Endothelial cell (in vitro differentiated cells): Measurements from ENCODE around the gene PSMC6. TPM values are rescaled to one million over a fixed set of nuclear protein-coding genes. Genes with fewer than 3 reads are reported as not detected.

Experiments used
- DNase-seq: peaks from one replicate; pipeline ENCODE4 v3.0.0; 2021; ENCODE audit warnings: low spot score
- H3K27ac Mint-ChIP-seq: one replicate; pipeline ENCODE4 v1.8.0; 2021; ENCODE audit warnings: mixed read lengths, inconsistent platforms; ENCODE audit not compliant: unreplicated experiment
- H3K27me3 Mint-ChIP-seq: one replicate; pipeline ENCODE4 v1.8.0; 2021; ENCODE audit warnings: mild to moderate bottlenecking, moderate library complexity, mixed read lengths, inconsistent platforms; ENCODE audit not compliant: unreplicated experiment
- H3K36me3 Mint-ChIP-seq: one replicate; pipeline ENCODE4 v1.8.0; 2021; ENCODE audit warnings: mild to moderate bottlenecking, low read depth, mixed read lengths, inconsistent platforms; ENCODE audit not compliant: unreplicated experiment
- H3K4me1 Mint-ChIP-seq: one replicate; pipeline ENCODE4 v1.8.0; 2021; ENCODE audit warnings: mild to moderate bottlenecking, mixed read lengths, inconsistent platforms; ENCODE audit not compliant: unreplicated experiment
- H3K4me3 Mint-ChIP-seq: one replicate; pipeline ENCODE4 v1.8.0; 2021; ENCODE audit warnings: mild to moderate bottlenecking, mixed read lengths, inconsistent platforms; ENCODE audit not compliant: unreplicated experiment
- H3K9me3 Mint-ChIP-seq: one replicate; pipeline ENCODE4 v1.8.0; 2021; ENCODE audit warnings: mixed read lengths, inconsistent platforms; ENCODE audit not compliant: unreplicated experiment
- CTCF ChIP-seq: fragments of 200-600 bp; sonication (generic); IDR thresholded peaks from one replicate; pipeline ENCODE4 v1.5.0; 2021; ENCODE audit warnings: antibody characterized with exemption; ENCODE audit not compliant: unreplicated experiment
- total RNA-seq: library from RNA; stranded (reverse); fragmentation: NEBNext Ultra II Directional; extraction: Animal tissue kit (Norgen Biotek cat#: 25700); gene quantifications from one replicate; pipeline ENCODE4 v1.2.1, GENCODE V29; 2021; ENCODE audit not compliant: unreplicated experiment

The PSMC6 gene
- total RNA-seq, 1 donor from 2014 or later = 75.7 TPM

- peak within 1 kb of the TSS; percentile 87 for H3K27ac Mint-ChIP-seq
- peaks cover 23% of the 10 kb centered on the region for H3K36me3 Mint-ChIP-seq
- H3K4me1 Mint-ChIP-seq = peaks cover 16% of the 10 kb centered on the region
- DNase-seq = peak; percentile 98
- peak; percentile 13 for TF ChIP-seq CTCF
- no peaks in the 10 kb centered on the region for H3K9me3 Mint-ChIP-seq
- H3K27me3 Mint-ChIP-seq = no peaks in the 10 kb centered on the region
- peak within 1 kb of the TSS; percentile 97 for H3K4me3 Mint-ChIP-seq
Measured at GRCh38 chr14:52729925-52730708, 23.1 kb downstream of the PSMC6 start, which contains the start of gene STYX. STYX (plus strand) TSS chr14:52730166; CDS start chr14:52730475, 309 bp downstream.

- no peaks in the 10 kb centered on the region for H3K27me3 Mint-ChIP-seq
- no peak for DNase-seq
- peaks cover 22% of the 10 kb centered on the region for H3K36me3 Mint-ChIP-seq
- H3K4me3 Mint-ChIP-seq = peak overlapping the region; percentile 97
- peak overlapping the region; percentile 70 for H3K27ac Mint-ChIP-seq
- H3K9me3 Mint-ChIP-seq = no peaks in the 10 kb centered on the region
- no peak for TF ChIP-seq CTCF
- peaks cover 21% of the 10 kb centered on the region for H3K4me1 Mint-ChIP-seq
Measured at GRCh38 chr14:52730709-52731111, 23.7 kb downstream of the PSMC6 start.

- TF ChIP-seq CTCF = no peak
- Mint-ChIP-seq H3K4me3 (peak overlapping the region; percentile 52), H3K9me3 (no peaks in the 10 kb centered on the region), H3K36me3 (peaks cover 19% of the 10 kb centered on the region), H3K4me1 (peaks cover 26% of the 10 kb centered on the region), H3K27me3 (no peaks in the 10 kb centered on the region), H3K27ac (no peak overlapping the region)
- DNase-seq = no peak
Measured at GRCh38 chr14:52733824-52734223, 26.8 kb downstream of the PSMC6 start.

GRCh38 chr14:52735921-52736489 is 29.0 kb downstream of the PSMC6 start:
- DNase-seq = no peak
- Mint-ChIP-seq H3K36me3 (peaks cover 19% of the 10 kb centered on the region), H3K4me1 (peaks cover 25% of the 10 kb centered on the region), H3K9me3 (no peaks in the 10 kb centered on the region), H3K27me3 (no peaks in the 10 kb centered on the region), H3K27ac (no peak overlapping the region), H3K4me3 (no peak overlapping the region)
- TF ChIP-seq CTCF = no peak

GRCh38 chr14:52738409-52738808 is 31.4 kb downstream of the PSMC6 start:
- Mint-ChIP-seq H3K27ac (no peak overlapping the region), H3K36me3 (peaks cover 12% of the 10 kb centered on the region), H3K4me3 (no peak overlapping the region), H3K27me3 (no peaks in the 10 kb centered on the region), H3K4me1 (peaks cover 26% of the 10 kb centered on the region), H3K9me3 (no peaks in the 10 kb centered on the region)
- no peak for TF ChIP-seq CTCF
- no peak for DNase-seq
